GM19099 (cell line): ENCODE measurements around the gene TWSG1.

Experiments
- POLR2A ChIP-seq: IDR thresholded peaks from 3 replicates; pipeline ENCODE4 v1.6.1; 2011; ENCODE audit warnings: low read depth; ENCODE audit not compliant: insufficient read length; ENCODE audit errors: extremely low read depth

Gene TWSG1

GRCh38 chr18:9403795-9404564, 69.4 kb downstream of the TWSG1 start:
- TF ChIP-seq POLR2A: no peak

- TF ChIP-seq POLR2A: peak; percentile 46
These were observed 70.0 kb downstream of the TWSG1 start for GRCh38 chr18:9404565-9405060.

- no peak for TF ChIP-seq POLR2A
These were observed 70.6 kb downstream of the TWSG1 start for GRCh38 chr18:9405130-9405529.

GRCh38 chr18:9405977-9406376, 71.4 kb downstream of the TWSG1 start:
- TF ChIP-seq POLR2A: no peak

- no peak for TF ChIP-seq POLR2A
These were observed 75.9 kb downstream of the TWSG1 start for GRCh38 chr18:9410515-9410914.

GRCh38 chr18:9413576-9413975, 79.0 kb downstream of the TWSG1 start:
- TF ChIP-seq POLR2A: no peak

GRCh38 chr18:9416563-9417072, 82.0 kb downstream of the TWSG1 start:
- TF ChIP-seq POLR2A: no peak

GRCh38 chr18:9417073-9417851, 82.7 kb downstream of the TWSG1 start:
- TF ChIP-seq POLR2A: no peak

GRCh38 chr18:9418047-9418690, 83.6 kb downstream of the TWSG1 start:
- TF ChIP-seq POLR2A: no peak

GRCh38 chr18:9419956-9420631, 85.5 kb downstream of the TWSG1 start:
- TF ChIP-seq POLR2A: no peak

GRCh38 chr18:9421096-9421900, 86.7 kb downstream of the TWSG1 start:
- TF ChIP-seq POLR2A: no peak

GRCh38 chr18:9421901-9422327, 87.3 kb downstream of the TWSG1 start:
- no peak for TF ChIP-seq POLR2A

- TF ChIP-seq POLR2A: no peak
These were observed 88.4 kb downstream of the TWSG1 start for GRCh38 chr18:9422816-9423519.
